ENCODE measurements around the gene GID4. TPM values are rescaled to one million over a fixed set of nuclear protein-coding genes. Genes with fewer than 3 reads are reported as not detected.

Gene GID4
- total RNA-seq, 1 experiment from 2014 or later: 11.4 TPM

DNA sequence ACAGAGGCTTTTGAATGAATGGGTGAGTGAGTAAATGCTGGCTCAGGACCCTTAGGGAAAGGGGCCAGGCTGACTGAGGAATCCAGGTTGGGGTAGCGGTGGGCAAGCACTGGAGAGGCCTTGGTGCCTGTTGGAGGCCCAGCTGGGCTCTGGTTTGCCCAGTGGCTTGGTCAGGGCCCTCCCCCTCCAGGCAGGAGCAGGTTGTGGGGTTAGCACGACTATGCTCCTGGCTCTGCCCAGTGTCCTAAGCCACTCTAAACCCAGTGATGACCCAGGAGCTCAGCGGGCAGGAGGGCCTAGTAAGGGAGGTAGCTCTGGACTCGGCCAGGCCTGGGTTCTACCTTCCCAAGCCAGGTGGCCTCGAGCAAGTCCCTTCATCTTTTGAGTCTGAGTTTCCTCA lies 76.9 kb downstream of the GID4 start:
- Histone ChIP-seq H3K4me1 (ENCODE audit: insufficient read depth, low read length) (no peaks in the 10 kb centered on the region), H2AK5ac (ENCODE audit: insufficient read length, low read length) (no peak overlapping the region), H3K79me1 (ENCODE audit: insufficient read depth, low read depth, low read length, poor library complexity, severe bottlenecking) (no peaks in the 10 kb centered on the region), H3K9ac (ENCODE audit: extremely low read depth, insufficient read length, low read length) (no peak overlapping the region), H4K20me1 (ENCODE audit: control insufficient read depth, insufficient read depth, insufficient read length) (no peaks in the 10 kb centered on the region), H2BK20ac (ENCODE audit: low read depth, low read length, poor library complexity, severe bottlenecking) (no peak overlapping the region), H4K5ac (ENCODE audit: insufficient read length, low read depth, low read length) (no peak overlapping the region), H3K27ac (ENCODE audit: insufficient read length, low read depth, low read length) (no peak overlapping the region), H3K56ac (ENCODE audit: insufficient read length, low read depth, low read length) (no peak overlapping the region), H3K79me2 (ENCODE audit: insufficient read depth, low read length) (no peaks in the 10 kb centered on the region), H3K23ac (ENCODE audit: insufficient read length, low read depth, low read length) (no peak overlapping the region), H4K91ac (ENCODE audit: insufficient read length, low read depth, low read length) (no peak overlapping the region), H3T11ph (ENCODE audit: low read length) (no peak overlapping the region), H2BK15ac (ENCODE audit: low read depth, low read length) (no peak overlapping the region), H2BK120ac (ENCODE audit: low read depth, low read length, poor library complexity, severe bottlenecking) (no peak overlapping the region), H3K4ac (ENCODE audit: low read depth, low read length) (no peak overlapping the region), H2BK5ac (ENCODE audit: insufficient read length, low read length) (no peak overlapping the region), H2BK12ac (ENCODE audit: insufficient read length, low read depth, low read length) (no peak overlapping the region), H3K9me3 (ENCODE audit: control insufficient read depth, low read depth, low read length) (no peaks in the 10 kb centered on the region), H4K8ac (replicated peaks; ENCODE audit: insufficient read length, low read depth, low read length) (no peak overlapping the region), H3K4me2 (ENCODE audit: insufficient read depth, insufficient read length, low read length) (no peak overlapping the region), H3K27me3 (ENCODE audit: insufficient read depth, low read length) (no peaks in the 10 kb centered on the region), H3K14ac (ENCODE audit: insufficient read depth, low read length) (no peak overlapping the region), H2AFZ (ENCODE audit: low read length) (no peak overlapping the region), H3K23me2 (ENCODE audit: insufficient read length, low read depth, low read length, poor library complexity, severe bottlenecking) (no peaks in the 10 kb centered on the region), H3K18ac (ENCODE audit: insufficient read length, low read depth, low read length) (no peak overlapping the region)
- Mint-ChIP-seq H3K27ac (peak overlapping the region in 1 of 3 experiments; percentile 27; a peak in 1 of 7 replicates), H3K36me3 (ENCODE audit: insufficient read depth in 1 of 3, low read depth in 3 of 3) (peaks cover 2 to 10% (median 3%) of the 10 kb centered on the region in 3 experiments; a peak in 5 of 7 replicates), H3K4me1 (peaks cover 6 to 10% of the 10 kb centered on the region in 2 experiments), H3K27me3 (ENCODE audit: low read depth) (peaks cover 10% of the 10 kb centered on the region), H3K4me3 (no peak overlapping the region), H3K9me3 (peaks cover 8 to 14% of the 10 kb centered on the region in 2 experiments)
- no peak for DNase-seq
- no CpG with 5 or more reads among the region's 5 CpGs for WGBS (ENCODE audit: extremely low coverage, insufficient read length, low lambda C conversion rate)
- TF ChIP-seq CTCF (conservative IDR thresholded peaks at IDR 0.05): no peak
